ENCODE results near the gene MKI67. TPM values are rescaled to one million over a fixed set of nuclear protein-coding genes. Genes with fewer than 3 reads are reported as not detected.

The MKI67 gene
- total RNA-seq, 1 experiment from 2014 or later, result 13.8 TPM

DNA sequence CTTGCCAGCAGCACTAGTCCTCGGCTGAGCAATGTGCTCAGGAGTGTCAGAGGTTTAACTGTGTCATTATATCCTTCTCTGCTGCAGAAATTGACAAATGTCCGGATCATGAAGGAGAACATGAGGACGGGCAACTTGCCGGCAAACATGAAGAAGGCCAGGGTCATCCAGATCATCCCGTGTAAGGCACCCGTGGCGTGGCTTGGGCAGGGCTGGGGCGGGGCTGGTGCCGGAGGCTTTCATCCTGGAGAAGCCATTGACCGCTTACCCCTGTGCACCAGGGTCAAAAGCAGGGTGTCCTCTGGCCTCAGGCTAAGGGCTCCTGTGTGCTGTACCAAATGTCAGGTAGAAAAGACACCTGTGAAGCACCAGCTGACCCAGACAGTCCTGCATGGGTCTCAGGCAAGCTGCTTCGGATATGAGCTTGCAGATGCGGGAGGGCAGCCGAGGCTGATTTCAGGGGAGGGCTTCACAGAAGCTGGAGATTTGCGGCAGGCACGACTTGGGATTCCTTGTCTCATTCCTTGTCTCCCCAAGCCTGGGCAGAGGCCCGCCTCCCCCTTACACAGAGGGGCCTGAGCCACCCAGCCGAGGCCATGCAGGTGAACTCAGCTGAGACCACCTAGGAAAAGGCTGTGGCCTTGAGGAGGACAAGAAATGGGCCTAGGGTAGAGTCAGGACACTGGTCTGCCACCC, 55.4 kb downstream of the MKI67 start:
- in situ Hi-C loops (cut with HindIII; ENCODE audit: low sequenced_read_pairs), result no loop called here

DNA sequence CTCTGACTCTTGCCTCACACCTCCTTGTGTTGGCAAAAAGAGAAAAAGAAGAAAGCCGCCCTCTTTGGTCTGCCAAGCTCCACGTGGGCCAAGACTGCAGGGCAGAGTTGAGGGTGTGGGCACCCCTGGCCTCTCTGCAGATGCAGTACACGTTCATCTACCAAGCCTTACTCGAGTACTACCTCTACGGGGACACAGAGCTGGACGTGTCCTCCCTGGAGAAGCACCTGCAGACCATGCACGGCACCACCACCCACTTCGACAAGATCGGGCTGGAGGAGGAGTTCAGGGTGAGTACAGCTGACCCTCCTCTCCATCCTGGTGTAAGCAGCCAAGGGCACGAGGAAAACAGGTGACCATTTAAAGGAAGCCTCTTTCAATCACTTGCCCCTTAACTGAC, 56.1 kb downstream of the MKI67 start:
- no peak for DNase-seq (ENCODE audit: low spot score)
- in situ Hi-C loops (cut with HindIII; ENCODE audit: low sequenced_read_pairs), result no loop called here

More for the DNA sequence above, 55.4 kb downstream of the MKI67 start:
- DNase-seq (ENCODE audit: low spot score), result no peak

DNA sequence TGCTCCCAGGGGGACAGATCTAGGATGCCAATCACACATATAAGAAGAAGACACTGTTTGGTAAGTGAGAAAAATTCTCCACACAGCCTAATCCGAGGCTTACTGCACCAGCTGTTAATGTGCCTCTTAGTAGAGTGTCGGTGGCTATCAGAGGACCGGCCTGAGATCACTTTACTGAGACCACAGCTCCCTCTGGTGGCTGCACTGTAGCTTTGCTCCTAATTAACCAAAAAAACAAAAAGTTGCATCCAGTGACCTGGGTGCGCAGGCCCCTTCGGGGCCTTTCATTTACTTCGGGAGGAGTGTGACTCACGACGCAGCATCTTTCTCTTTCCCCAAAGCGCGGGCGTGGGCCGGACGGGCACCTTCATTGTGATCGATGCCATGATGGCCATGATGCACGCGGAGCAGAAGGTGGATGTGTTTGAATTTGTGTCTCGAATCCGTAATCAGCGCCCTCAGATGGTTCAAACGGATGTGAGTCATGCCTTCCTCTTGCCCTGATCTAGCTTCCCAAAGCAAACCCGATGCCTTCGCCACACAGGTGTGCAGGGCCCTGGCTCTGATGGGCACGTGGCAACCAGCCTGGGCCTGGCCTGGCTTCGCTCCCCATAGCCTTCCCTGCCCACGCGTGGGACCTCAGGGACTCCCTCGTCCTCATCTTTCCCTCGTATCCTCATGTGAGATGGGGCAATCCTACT, 56.7 kb downstream of the MKI67 start:
- in situ Hi-C loops (cut with HindIII; ENCODE audit: low sequenced_read_pairs), result no loop called here
- peak; percentile 83 for DNase-seq (ENCODE audit: low spot score)

DNA sequence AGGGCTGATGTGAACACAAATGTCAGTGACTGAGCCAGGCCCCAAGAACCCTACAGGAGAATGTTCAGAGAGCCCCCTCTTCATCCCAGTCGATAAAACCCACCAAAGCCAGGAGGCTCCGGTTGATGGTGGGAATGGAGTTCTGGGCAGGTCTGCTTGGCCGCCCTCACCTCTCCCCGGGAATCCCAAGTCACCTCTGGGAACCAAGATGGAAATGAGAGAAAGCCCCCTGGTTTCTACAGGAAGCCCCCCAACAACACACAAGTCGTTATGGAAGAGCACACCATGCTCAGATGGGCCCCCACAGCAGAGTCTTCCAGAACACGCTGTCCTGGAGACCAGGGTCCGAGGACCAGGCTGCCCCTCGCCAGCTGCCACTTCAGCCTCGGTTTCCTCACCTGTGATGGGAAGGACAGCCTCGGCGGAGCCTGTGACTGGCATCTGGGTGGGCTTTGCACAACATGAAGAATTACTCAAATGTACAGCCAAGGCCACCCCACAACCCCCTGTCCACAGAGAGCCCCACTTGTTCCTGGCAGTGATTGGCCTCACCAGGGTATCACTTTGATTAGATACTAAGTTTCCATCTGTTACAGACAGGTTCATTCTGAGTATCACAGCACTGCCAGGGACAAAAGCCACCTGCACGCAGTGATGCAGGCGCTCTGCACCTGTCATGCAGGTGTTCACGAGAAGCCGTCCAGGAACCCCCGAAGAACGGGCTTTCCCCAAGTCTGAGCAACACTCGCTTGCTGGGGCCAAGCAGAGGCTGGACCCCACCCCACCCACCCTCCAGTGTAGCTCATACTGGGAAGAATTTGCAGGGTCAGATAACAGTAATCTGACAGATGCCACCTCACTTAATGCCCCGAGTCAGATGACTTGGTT, 57.6 kb downstream of the MKI67 start:
- no peak for DNase-seq (ENCODE audit: low spot score)
- in situ Hi-C loops (cut with HindIII; ENCODE audit: low sequenced_read_pairs), result no loop called here

DNA sequence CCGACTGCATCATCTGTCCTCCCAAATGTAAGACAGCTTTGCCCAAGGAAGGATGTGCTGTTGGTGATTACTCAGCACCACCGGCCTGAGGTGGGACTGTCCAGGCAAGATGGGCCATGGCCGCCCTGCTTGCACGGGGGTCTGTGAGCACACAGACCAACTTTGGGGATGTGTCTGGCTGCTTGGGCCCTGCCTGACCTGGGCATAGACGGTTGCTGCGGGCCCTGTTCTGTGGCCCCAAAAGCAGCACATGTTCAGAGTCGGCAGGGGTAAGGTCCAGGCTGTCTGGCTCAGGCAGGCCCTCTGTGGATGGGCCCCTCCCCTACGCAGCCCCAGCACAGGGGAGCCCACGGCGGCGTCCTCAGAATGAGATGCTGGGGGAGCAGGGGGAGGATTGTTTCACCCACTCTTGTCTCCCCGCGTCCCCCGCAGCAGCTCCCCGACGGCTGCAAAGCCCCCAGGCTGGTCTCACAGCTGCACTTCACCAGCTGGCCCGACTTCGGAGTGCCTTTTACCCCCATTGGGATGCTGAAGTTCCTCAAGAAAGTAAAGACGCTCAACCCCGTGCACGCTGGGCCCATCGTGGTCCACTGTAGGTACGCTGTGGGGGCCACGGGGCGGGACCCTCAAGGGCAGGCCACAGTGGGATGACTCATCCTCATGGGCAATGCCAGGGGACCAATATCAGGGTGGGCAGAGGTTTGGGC, 58.4 kb downstream of the MKI67 start:
- in situ Hi-C loops (cut with HindIII; ENCODE audit: low sequenced_read_pairs), result no loop called here
- DNase-seq (ENCODE audit: low spot score), result no peak

DNA sequence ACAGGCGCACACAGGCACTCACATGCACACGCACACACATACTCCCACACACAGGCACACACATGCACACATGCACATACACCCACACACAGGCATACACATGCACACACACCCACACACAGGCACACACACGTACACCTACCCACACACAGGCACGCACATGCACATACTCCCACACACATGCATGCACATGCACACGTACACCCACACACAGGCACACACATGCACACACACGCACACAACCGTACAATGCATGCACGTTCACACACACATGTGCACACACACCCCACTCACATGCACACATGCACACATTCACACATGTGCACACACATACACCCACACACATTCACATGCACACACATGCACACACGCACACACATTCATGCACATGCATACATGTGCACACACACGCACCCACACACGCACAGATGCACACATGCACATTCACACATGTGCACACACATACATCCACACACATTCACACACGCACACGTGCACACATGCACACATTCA, 59.3 kb downstream of the MKI67 start:
- in situ Hi-C loops (cut with HindIII; ENCODE audit: low sequenced_read_pairs), result no loop called here
- DNase-seq (ENCODE audit: low spot score), result no peak

DNA sequence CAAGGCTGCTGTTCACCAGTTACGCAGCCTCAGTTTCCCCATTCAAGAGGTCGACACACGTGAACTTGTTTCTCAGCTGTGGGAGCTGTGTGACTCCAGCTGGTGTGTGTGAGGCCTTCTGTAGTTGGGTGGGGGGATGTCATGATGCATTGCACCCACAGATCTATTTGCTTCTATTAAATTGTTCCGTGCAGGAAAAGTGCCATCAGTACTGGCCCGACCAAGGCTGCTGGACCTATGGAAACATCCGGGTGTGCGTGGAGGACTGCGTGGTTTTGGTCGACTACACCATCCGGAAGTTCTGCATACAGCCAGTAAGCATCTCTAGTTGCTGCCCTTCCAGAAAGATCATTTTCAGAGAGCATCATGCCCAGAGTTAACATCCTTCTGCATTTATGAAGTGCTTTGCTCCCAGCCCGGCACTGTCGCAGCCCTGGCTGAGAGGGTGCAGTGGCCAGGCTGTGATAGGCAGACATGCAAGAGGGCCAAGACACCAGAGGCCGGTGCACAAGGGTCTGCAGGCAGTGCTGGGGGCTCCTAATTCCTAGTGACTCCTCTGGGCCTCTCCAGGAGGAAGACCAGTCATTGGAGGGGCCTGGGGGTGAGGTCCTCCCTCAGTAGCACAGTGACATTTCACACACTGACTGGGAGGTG, 60.2 kb downstream of the MKI67 start:
- in situ Hi-C loops (cut with HindIII; ENCODE audit: low sequenced_read_pairs), result no loop called here
- DNase-seq (ENCODE audit: low spot score), result no peak

DNA sequence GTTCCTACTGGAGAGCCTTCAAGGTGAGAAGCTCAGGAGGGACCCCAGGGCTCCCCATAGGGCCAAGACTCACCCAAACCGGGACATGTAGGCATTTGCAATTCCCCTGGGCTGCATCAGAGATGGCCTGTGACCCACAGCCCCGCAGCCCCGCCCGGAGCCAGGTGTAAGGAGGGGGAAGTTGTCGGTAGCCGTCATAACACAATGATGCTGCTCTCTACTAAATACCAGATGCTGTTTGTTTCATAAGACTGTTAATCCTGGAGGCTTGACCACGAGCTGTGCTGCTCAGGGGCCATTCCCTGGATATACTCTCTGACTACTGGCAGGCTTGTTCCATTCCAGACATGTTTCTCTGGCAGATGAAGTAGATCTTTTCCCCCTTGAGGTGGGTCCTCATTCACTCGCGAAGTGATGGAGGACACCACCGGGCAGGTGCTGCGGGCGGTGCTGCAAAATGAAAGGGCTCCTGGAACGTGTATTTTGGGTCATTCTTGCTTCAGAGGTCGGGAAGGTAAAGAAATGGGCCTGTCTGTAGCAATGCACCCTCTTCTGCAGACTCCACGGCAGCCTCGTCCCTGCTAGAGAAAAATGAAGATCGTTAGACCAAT, 61.1 kb downstream of the MKI67 start:
- DNase-seq (ENCODE audit: low spot score), result no peak
- in situ Hi-C loops (cut with HindIII; ENCODE audit: low sequenced_read_pairs), result no loop called here

DNA sequence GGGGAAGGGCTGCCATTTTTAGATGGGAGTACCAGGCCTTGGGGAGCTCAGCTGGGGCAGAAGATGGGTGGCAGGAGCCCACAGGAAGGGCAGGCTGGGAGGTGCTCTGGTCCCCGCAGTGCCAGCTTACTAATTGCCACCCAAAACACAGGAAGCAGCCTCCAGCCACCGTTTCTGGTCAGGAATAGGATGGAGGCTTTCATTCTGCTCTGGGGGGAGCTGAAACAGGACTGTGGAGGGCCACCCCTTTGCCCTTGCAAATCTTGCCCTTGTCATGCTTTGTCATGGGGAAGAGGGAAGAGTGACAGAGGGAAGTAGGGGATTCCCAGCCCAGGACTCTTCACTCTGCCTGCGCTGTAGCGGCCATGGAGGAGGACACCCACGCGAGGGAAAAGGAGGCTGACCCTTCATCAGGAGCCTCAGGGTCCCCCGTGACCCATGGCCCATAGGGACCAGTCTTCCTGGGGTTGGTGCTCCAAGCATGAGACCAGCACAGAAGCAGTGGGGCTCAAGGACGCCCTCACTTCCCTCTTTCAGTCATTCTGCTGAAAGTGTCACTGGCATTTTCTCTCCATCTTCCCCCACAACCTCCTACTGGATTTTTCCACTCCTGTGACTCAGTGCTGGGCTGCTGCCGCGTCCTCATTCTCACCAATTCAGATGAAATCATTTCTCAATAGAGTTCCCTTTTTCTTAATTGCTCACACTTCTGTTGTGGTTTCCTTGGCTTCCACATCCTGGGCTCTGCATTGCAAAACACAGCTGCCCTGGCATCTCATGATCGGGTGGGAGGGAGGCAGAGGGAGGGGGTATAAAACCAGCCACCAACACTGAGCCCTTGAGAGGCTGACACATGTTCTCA, 61.9 kb downstream of the MKI67 start:
- in situ Hi-C loops (cut with HindIII; ENCODE audit: low sequenced_read_pairs), result no loop called here
- DNase-seq (ENCODE audit: low spot score), result no peak

DNA sequence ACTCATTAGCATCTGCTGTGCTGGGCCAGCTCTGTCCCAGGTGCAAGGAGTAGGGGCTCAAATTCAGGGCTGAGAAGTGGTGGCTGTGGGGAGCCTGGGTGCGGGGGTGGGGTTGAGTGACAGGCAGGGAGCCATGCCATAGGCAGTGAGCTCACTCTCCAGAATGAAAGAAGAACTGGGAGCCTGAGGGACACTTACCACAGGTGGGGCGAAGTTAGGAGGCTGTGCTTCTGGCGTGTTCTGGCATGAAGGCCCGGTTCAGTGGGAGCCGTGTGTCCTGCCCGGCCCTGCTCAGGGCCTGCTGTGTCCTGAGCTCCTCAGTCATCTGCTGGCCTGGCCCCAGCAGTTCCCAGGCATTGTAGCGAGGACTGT, 62.5 kb downstream of the MKI67 start:
- in situ Hi-C loops (cut with HindIII; ENCODE audit: low sequenced_read_pairs), result no loop called here

DNA sequence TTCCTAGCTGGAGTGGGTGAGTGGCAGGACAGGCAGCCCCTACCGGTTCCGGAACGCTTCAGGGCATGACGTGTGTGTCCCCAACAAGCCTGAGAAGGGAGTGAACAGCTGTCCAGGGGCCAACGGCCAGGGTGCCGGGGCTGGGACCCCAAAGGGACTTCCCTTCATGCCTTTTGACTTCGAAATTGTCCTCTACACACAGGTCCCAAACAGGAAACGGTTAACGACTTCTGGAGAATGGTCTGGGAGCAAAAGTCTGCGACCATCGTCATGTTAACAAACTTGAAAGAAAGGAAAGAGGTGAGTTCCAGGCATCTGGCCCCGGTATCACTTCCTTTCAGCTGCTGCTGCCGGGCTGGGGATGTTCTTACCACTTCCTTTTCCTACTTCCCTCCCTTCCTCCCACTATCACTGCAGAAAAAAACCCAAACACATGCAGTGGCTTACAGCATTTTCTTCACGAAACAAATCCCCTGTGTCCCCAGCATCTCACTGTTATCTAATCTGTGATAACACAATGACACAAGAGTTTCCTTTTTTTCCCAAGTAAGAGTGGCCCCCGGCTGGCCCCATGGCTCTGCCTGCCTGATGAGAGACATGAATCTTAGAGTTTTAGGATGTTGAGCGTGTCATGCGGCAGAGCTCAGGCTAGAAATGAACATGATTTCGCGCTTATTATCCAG, 63.2 kb downstream of the MKI67 start:
- in situ Hi-C loops (cut with HindIII; ENCODE audit: low sequenced_read_pairs), result no loop called here
- no peak for DNase-seq (ENCODE audit: low spot score)

More for the DNA sequence above, 62.5 kb downstream of the MKI67 start:
- no peak for DNase-seq (ENCODE audit: low spot score)

DNA sequence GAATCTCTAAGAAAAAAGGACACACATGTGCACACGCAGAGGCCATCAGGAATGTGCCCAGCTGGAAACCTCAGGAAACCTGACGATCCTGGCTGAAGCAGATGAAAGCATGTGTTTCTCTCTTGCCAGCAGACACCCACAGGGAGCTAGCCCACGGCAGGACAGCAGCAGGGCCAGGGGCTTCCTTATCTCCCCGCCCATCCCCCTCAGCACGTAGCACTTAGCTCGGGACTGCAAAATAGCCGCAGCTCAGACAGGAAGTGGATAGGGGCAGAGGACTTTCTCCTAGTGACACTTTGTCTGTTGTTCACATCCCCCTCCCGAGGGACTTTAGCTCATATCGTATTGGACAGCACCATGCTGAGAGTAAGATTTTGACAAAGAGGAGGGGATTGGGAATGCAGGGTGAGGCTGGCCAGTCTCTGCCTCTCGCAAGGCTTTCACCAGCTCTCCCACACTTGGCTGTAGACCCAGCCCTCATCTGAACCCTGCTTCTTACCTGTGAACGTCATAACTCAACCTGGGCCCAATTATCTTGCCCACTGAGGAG, 63.8 kb downstream of the MKI67 start:
- DNase-seq (ENCODE audit: low spot score), result no peak
- in situ Hi-C loops (cut with HindIII; ENCODE audit: low sequenced_read_pairs), result no loop called here

DNA sequence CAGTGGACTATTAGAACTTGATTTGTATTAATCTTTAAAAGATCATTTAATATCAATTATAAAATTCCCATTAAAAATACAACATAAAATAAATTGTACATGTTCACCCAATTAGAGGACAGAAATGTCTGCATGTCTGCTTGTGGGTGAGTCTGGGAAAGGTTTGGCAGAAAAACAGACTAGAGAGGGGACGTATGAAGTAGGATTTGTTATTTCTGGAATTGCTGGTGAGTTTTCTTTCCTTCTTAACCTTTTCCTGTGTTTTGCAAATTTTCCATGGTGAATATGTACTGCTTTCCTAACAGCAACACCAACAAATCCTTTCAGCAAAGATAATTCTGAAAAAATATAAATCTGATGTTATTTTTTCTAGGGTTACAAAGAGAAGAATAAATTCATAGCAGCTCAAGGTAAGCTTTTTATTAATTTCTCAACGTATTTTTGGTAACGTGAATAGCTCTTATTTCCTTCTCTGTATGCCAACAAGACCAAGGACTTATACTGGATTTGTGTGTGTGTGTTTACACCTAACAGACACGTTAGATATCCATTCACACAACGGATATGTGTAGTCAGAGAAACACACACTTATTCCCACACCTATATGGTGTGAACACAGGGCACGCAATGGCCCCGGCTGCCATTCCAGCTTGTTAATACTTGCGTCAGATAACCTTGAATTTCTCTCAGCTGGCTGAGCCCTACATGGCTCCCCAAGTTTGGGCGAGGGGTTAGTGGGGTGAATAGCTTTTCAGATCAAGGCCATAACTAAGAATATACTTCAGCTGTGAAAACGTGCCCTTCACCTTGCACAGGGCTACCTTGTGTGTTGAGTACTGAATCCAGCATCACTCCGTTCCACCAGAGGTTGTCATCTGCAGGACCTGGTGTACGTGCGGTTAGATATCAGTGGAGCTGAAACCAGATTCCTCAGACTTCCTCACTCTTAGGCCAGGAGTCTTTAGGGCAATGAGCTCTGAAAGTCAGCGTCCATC, 64.6 kb downstream of the MKI67 start:
- DNase-seq (ENCODE audit: low spot score), result no peak
- in situ Hi-C loops (cut with HindIII; ENCODE audit: low sequenced_read_pairs), result no loop called here

DNA sequence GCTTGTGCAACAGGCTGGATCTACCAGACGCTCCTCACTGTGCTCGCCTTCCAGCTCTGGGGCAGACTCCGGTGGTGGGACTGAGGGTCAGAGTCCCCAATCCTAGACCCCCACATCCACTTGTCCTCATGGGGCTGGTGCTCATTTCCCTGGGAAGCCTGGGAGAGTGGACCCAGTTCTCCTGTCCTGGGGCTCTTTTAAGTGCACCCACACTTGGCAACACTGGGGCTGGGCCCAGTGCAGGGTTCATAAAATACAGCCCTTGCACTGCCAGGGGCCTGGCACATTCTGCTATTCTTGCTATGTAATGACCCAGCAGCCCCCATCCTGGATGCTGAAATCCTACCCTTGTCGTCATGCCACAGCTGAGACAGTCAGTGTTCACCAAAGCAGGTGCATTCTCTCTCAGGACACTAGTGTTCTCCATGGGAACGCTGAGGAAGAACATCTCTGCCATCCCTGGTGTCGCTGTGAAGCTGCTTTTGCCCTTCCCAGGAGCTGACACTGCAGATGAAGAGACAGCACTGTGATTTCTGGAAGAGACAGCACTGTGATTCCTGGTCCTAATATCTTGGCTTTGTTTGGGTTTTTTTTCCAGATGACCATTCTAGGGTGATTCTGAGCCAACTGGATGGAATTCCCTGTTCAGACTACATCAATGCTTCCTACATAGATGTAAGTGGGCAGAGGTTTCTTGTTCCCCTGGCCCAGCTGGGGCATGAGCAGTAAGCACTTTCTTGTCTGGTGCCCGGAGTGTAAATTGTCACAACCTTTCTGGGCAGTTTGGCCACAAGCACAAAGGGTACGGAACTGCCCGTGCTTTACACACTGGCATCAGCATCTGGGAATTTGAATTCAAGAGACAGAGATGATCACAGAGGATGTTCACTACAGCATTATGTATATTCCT, 65.6 kb downstream of the MKI67 start:
- in situ Hi-C loops (cut with HindIII; ENCODE audit: low sequenced_read_pairs), result no loop called here

DNA sequence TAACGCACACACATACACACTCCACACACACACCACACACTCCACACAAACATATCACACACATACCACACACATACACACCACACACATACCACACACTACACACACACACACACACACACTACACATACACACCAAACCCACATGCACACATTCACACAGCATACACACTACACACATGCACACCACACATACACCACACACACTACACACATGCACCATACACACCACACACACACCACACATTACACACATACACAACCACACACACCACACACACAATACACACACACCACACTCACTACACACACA, 66.3 kb downstream of the MKI67 start:
- DNase-seq (ENCODE audit: low spot score), result no peak
- in situ Hi-C loops (cut with HindIII; ENCODE audit: low sequenced_read_pairs), result no loop called here

More for the DNA sequence above, 65.6 kb downstream of the MKI67 start:
- no peak for DNase-seq (ENCODE audit: low spot score)

All from G401 (cell line).